Neutrophil (primary cell): ENCODE measurements around the gene ADGRA1.

Experiments
- H3K27ac ChIP-seq: fragments of 200-600 bp; sonication (generic); 2 replicates; pipeline ENCODE4 v1.5.1; 2016; ENCODE audit warnings: mild to moderate bottlenecking, moderate library complexity
- H3K27me3 ChIP-seq: fragments of 200-600 bp; sonication (generic); 2 replicates; pipeline ENCODE4 v1.6.0; 2016; ENCODE audit warnings: mild to moderate bottlenecking
- H3K36me3 ChIP-seq: fragments of 200-600 bp; sonication (generic); 2 replicates; pipeline ENCODE4 v1.5.1; 2017
- H3K4me1 ChIP-seq, 2 experiments: fragments of 200-600 bp in 1 of 2; sonication (generic) in 1 of 2; 1 replicate in 1 of 2; 2 replicates in 1 of 2; pipeline versions ENCODE4 v1.5.1 to v1.6.1; 2013 to 2016; ENCODE audit warnings: low read depth in 1 of 2, low read length in 1 of 2, mild to moderate bottlenecking in 1 of 2, moderate library complexity in 1 of 2; ENCODE audit not compliant: control insufficient read depth in 1 of 2, insufficient read depth in 1 of 2
- H3K4me3 ChIP-seq, 2 experiments: fragments of 200-600 bp in 1 of 2; sonication (generic) in 1 of 2; 1 replicate in 1 of 2; 2 replicates in 1 of 2; pipeline ENCODE4 v1.5.1; 2013 to 2016; ENCODE audit warnings: low read depth in 1 of 2, low read length in 1 of 2, mild to moderate bottlenecking in 1 of 2, moderate library complexity in 1 of 2
- H3K9me3 ChIP-seq: fragments of 200-600 bp; sonication (generic); 2 replicates; pipeline ENCODE4 v1.5.1; 2016
- TF ChIP-seq, protein P1 (sequence below): fragments of 200-600 bp; sonication (generic); IDR thresholded peaks from 2 replicates; pipeline ENCODE4 v1.5.1; 2016; ENCODE audit warnings: antibody characterized with exemption

ADGRA1 gene

GRCh38 chr10:133129071-133129858, 41.5 kb downstream of the ADGRA1 start:
- Histone ChIP-seq H3K27ac (no peak overlapping the region), H3K36me3 (no peaks in the 10 kb centered on the region), H3K9me3 (no peaks in the 10 kb centered on the region), H3K4me1 (no peaks in the 10 kb centered on the region), H3K27me3 (peaks cover 20% of the 10 kb centered on the region), H3K4me3 (no peak overlapping the region)
- TF ChIP-seq, protein P1, sequence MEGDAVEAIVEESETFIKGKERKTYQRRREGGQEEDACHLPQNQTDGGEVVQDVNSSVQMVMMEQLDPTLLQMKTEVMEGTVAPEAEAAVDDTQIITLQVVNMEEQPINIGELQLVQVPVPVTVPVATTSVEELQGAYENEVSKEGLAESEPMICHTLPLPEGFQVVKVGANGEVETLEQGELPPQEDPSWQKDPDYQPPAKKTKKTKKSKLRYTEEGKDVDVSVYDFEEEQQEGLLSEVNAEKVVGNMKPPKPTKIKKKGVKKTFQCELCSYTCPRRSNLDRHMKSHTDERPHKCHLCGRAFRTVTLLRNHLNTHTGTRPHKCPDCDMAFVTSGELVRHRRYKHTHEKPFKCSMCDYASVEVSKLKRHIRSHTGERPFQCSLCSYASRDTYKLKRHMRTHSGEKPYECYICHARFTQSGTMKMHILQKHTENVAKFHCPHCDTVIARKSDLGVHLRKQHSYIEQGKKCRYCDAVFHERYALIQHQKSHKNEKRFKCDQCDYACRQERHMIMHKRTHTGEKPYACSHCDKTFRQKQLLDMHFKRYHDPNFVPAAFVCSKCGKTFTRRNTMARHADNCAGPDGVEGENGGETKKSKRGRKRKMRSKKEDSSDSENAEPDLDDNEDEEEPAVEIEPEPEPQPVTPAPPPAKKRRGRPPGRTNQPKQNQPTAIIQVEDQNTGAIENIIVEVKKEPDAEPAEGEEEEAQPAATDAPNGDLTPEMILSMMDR = no peak

DNA sequence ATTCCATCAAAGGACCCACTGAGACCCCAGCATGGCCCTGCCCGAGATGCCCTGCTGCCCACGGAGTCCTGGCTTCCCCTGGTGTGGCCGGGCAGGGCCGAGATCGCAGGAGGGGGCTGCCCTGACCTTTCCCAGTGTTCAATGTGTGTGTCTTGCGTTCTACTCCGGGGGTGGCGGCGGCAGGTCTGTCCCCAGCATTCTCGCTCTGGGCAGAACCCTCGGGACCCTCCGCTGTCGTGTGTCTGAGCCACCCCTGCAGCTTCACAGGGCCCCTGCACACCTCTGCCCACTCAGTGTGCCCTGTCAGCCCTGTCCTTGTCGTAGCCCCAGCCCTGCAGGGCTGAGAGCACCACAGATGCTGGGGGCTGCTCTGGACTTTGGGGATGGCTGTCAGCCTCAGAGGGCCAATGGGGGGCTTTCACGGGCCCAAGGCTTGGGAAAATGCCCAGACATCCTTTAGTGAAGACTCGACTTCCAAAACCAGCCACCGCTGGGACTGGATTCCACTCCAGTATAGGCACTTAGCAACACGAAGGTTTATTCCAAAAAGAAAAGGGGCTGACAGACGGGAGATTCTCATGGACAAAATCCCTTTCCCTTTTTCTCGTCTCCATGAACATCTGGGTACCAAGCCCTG, 42.3 kb downstream of the ADGRA1 start:
- Histone ChIP-seq H3K27me3 (peaks cover 13% of the 10 kb centered on the region), H3K4me3 (no peak overlapping the region), H3K36me3 (no peaks in the 10 kb centered on the region), H3K27ac (no peak overlapping the region), H3K4me1 (no peaks in the 10 kb centered on the region), H3K9me3 (no peaks in the 10 kb centered on the region)
- TF ChIP-seq, protein P1 = no peak

DNA sequence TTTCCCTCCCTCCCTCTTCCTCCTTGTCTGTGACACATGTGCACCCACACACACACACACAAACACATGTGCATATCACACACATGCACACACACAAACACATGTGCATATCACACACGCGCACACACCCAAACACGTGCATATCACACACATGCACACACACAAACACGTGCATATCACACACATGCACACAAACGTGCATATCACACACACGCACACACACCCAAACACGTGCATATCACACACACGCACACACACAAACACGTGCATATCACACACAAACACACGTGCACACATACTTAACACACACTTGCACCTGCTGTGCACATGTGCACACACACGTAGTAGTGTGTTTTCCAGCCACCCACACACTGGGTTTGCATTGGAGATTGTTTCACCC, 42.9 kb downstream of the ADGRA1 start:
- no peak overlapping the region for H3K4me3 ChIP-seq
- TF ChIP-seq, protein P1 = no peak
- H3K27ac ChIP-seq = no peak overlapping the region
- no peaks in the 10 kb centered on the region for H3K4me1 ChIP-seq
- H3K9me3 ChIP-seq = no peaks in the 10 kb centered on the region
- peaks cover 7% of the 10 kb centered on the region for H3K27me3 ChIP-seq
- H3K36me3 ChIP-seq = no peaks in the 10 kb centered on the region

- TF ChIP-seq, protein P1 = no peak
- Histone ChIP-seq H3K4me1 (no peaks in the 10 kb centered on the region), H3K4me3 (no peak overlapping the region), H3K9me3 (no peaks in the 10 kb centered on the region), H3K27ac (no peak overlapping the region), H3K27me3 (peaks cover 3% of the 10 kb centered on the region), H3K36me3 (no peaks in the 10 kb centered on the region)
Observed at GRCh38 chr10:133131053-133131452, 43.3 kb downstream of the ADGRA1 start.

GRCh38 chr10:133131734-133132472, 44.2 kb downstream of the ADGRA1 start:
- Histone ChIP-seq H3K27ac (no peak overlapping the region), H3K27me3 (no peaks in the 10 kb centered on the region), H3K4me1 (no peaks in the 10 kb centered on the region), H3K4me3 (no peak overlapping the region), H3K36me3 (no peaks in the 10 kb centered on the region), H3K9me3 (no peaks in the 10 kb centered on the region)
- TF ChIP-seq, protein P1 = no peak
